ENCODE results near the gene PEAK3.
A peak's percentile ranks its signal among the peaks of the same experiment; 100 is the strongest.

Gene PEAK3

GRCh38 chr19:2303211-2303798 is 21.3 kb upstream of the PEAK3 start:
- H3K36me3 ChIP-seq (ENCODE audit: control insufficient read depth, insufficient read depth, low read length) = no peaks in the 10 kb centered on the region
- no peak overlapping the region for H3K27ac ChIP-seq (ENCODE audit: low read depth, low read length)
- H3K27me3 ChIP-seq (ENCODE audit: control insufficient read depth, insufficient read depth, low read length) = peaks cover 36% of the 10 kb centered on the region
- H3K9me3 ChIP-seq (ENCODE audit: control insufficient read depth, insufficient read depth, low read depth, low read length) = peaks cover 2% of the 10 kb centered on the region; the same call in 1 of the 2 replicates
- no peak overlapping the region for H3K9ac ChIP-seq (ENCODE audit: low read length)
- H3K4me3 ChIP-seq (ENCODE audit: low read depth, low read length) = no peak overlapping the region
- H3K4me1 ChIP-seq (ENCODE audit: control insufficient read depth, insufficient read depth, low read length) = peaks cover 12% of the 10 kb centered on the region

DNA sequence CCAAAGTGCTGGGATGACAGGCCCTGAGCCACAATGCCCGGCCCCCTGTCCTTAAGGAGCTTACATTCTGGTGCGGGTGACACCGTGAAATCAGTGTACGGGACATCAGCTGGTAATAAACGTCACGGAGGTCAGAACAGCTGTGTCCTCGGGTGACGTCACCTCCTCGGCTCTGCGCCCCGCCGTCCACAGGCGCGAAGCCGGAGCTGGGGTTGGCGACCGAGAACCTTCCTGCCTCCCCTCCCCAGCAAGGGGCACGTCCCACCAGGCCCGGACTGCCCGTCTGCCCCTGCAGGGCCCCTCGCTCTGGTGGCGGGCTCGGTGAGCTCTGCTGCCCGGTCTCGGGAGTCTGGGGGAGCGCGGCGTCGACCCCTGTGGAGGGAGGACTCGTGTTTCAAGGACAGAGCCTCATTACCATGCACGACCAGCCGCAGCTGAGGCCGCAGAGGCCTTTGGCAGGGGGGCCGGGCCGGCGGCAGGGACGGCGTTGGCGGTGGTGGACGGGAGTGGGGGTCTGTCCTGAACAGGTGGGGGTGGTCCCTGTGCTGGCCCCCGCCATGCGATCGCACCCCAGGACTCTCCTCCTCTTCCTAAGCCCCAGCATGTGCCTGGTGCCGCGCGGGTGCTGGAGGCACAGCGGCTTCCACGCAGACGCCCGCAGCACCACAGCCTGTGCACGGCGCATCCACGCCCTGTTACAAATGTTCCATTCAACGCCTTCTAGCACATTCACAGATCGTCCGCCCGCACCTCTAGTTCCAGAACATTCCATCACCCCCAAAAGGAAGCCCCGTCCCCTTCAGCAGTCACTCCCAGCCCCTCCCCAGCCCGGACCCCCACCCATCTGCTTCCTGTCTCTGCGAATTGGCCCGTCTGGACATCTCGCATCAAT is 20.6 kb upstream of the PEAK3 start:
- H3K4me3 ChIP-seq (ENCODE audit: low read depth, low read length) = peak overlapping the region; percentile 29; the same call in 1 of the 2 replicates
- H3K27me3 ChIP-seq (ENCODE audit: control insufficient read depth, insufficient read depth, low read length) = peaks cover 30% of the 10 kb centered on the region
- peaks cover 2% of the 10 kb centered on the region; the same call in 1 of the 2 replicates for H3K9me3 ChIP-seq (ENCODE audit: control insufficient read depth, insufficient read depth, low read depth, low read length)
- H3K4me1 ChIP-seq (ENCODE audit: control insufficient read depth, insufficient read depth, low read length) = peaks cover 11% of the 10 kb centered on the region
- H3K9ac ChIP-seq (ENCODE audit: low read length) = no peak overlapping the region
- H3K27ac ChIP-seq (ENCODE audit: low read depth, low read length) = peak overlapping the region; percentile 19; the same call in 1 of the 2 replicates
- H3K36me3 ChIP-seq (ENCODE audit: control insufficient read depth, insufficient read depth, low read length) = no peaks in the 10 kb centered on the region

DNA sequence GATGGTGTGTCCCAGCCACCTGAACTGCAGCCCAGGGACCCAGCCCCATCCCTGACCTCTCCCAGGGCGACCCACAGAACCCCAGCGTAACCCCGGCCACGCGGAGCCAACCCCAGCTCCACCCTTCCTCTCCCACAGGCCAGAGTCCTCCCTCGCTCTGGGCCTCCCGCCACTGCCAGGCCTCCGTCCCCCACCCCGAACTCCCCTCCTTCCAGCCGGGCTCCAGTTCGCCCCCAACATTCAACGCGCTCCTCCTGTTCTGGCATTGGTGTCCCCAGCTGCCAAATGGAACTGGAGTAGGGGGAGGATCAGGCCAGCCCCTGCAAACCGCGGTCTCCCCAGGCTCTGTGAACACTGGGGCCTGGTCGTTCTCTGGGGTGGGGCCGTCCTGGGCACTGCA is 18.6 kb upstream of the PEAK3 start:
- Histone ChIP-seq H3K36me3 (ENCODE audit: control insufficient read depth, insufficient read depth, low read length) (no peaks in the 10 kb centered on the region), H3K9me3 (ENCODE audit: control insufficient read depth, insufficient read depth, low read depth, low read length) (peaks cover 2% of the 10 kb centered on the region; the same call in 1 of the 2 replicates), H3K27me3 (ENCODE audit: control insufficient read depth, insufficient read depth, low read length) (peaks cover 21% of the 10 kb centered on the region), H3K4me1 (ENCODE audit: control insufficient read depth, insufficient read depth, low read length) (peaks cover 11% of the 10 kb centered on the region), H3K4me3 (ENCODE audit: low read depth, low read length) (no peak overlapping the region), H3K27ac (ENCODE audit: low read depth, low read length) (no peak overlapping the region), H3K9ac (ENCODE audit: low read length) (no peak overlapping the region)

GRCh38 chr19:2296141-2296540 is 14.2 kb upstream of the PEAK3 start:
- Histone ChIP-seq H3K27me3 (ENCODE audit: control insufficient read depth, insufficient read depth, low read length) (peaks cover 52% of the 10 kb centered on the region), H3K27ac (ENCODE audit: low read depth, low read length) (no peak overlapping the region), H3K4me3 (ENCODE audit: low read depth, low read length) (no peak overlapping the region), H3K4me1 (ENCODE audit: control insufficient read depth, insufficient read depth, low read length) (peaks cover under 1% of the 10 kb centered on the region; the same call in 1 of the 2 replicates), H3K9ac (ENCODE audit: low read length) (no peak overlapping the region), H3K36me3 (ENCODE audit: control insufficient read depth, insufficient read depth, low read length) (no peaks in the 10 kb centered on the region), H3K9me3 (ENCODE audit: control insufficient read depth, insufficient read depth, low read depth, low read length) (no peaks in the 10 kb centered on the region)

DNA sequence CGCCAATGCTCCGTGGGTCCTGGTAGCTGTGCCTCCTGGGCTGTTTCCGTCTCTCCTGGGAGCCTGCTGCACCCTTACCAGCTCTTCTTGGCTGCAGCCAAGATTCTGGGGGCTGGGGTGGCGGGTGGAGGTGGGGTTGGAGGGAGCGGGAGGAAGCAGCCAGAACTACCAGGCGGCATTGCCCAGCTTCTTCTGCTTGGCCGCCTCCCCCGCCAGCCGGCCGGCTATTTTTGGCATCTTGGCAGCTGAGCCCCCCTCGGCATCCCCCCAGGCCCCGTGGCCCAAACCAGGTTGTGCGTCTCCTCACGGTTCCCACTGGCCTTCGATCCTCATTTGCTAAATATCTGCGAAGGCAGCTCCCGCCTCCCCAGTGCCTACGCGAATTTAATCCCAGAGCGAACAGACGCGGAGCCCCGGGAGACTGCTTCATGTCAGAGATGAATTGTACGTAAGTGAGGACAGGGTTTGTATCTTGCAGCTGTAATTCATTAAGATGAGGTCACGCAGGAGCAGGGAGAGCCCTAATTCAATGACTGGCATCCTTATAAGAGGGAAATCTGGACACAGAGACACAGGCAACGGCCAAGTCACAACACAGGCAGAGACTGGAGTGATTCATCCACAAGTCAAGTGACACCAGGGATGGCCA is 12.8 kb upstream of the PEAK3 start:
- Histone ChIP-seq H3K4me1 (ENCODE audit: control insufficient read depth, insufficient read depth, low read length) (peaks cover 10% of the 10 kb centered on the region), H3K36me3 (ENCODE audit: control insufficient read depth, insufficient read depth, low read length) (no peaks in the 10 kb centered on the region), H3K9ac (ENCODE audit: low read length) (no peak overlapping the region), H3K27me3 (ENCODE audit: control insufficient read depth, insufficient read depth, low read length) (peaks cover 65% of the 10 kb centered on the region), H3K4me3 (ENCODE audit: low read depth, low read length) (no peak overlapping the region), H3K27ac (ENCODE audit: low read depth, low read length) (no peak overlapping the region), H3K9me3 (ENCODE audit: control insufficient read depth, insufficient read depth, low read depth, low read length) (no peaks in the 10 kb centered on the region)

DNA sequence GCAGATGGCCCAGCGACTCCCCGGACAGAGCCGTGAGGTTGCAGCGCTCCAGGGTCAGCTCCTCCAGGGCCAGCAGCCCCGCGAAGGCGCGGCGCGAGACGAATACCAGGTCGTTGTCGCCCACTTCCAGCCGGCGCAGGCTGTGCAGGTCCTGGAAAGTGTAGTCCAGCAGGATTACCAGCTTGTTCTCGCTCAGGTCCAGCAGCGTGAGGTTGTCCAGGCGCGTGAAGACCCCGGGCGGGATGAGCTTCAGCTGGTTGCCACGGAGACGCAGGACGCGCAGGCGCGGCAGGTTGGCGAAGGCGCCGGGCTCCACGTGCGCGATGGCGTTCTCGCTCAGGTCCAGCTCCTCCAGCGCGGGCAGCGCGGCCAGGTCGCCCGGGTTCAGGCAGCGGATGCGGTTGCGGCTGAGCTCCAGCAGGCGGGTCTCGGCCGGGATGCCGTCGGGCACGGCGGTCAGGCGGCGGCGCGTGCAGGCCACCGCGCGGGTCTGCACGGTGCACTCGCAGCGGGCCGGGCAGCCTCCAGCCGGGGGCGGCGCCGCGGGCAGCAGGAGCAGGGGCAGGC is 9.3 kb upstream of the PEAK3 start:
- Histone ChIP-seq H3K36me3 (ENCODE audit: control insufficient read depth, insufficient read depth, low read length) (no peaks in the 10 kb centered on the region), H3K4me1 (ENCODE audit: control insufficient read depth, insufficient read depth, low read length) (peaks cover 12% of the 10 kb centered on the region), H3K9ac (ENCODE audit: low read length) (no peak overlapping the region), H3K27ac (ENCODE audit: low read depth, low read length) (no peak overlapping the region), H3K27me3 (ENCODE audit: control insufficient read depth, insufficient read depth, low read length) (peaks cover 98% of the 10 kb centered on the region), H3K4me3 (ENCODE audit: low read depth, low read length) (peak overlapping the region; percentile 52), H3K9me3 (ENCODE audit: control insufficient read depth, insufficient read depth, low read depth, low read length) (no peaks in the 10 kb centered on the region)

DNA sequence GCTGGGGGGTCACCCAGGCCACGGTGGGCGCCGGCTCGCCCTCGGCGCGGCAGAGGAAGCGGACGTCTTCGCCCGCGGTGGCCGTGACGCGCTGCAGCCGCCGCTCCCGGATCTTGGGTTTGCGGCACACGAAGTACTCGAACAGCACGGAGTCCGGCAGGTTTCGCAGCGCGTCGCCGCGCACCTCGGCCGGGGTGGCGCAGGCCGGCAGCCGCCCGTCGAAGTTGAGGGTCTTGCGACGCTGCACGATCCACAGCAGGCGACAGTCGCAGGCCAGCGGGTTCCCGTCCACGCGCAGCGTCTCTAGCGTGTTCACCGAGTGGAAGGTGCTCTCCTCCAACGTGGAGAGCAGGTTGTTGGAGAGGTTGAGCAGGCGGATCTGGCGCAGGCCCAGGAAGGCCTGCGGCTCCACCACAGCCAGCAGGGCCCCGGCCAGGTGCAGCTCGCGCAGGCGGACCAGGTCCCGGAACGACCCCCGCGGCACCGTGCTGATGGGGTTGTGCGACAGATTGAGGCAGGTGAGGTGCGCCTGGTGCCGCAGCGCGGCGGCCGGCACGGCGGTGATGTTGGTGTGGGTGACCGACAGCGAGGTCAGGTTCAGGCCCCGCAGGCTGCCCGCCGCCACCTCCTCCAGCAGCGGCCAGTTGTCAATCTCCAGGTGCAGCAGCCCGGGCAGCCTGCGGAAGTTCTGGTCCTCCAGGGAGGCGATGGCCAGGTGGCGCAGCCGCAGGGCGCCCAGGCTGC is 8.6 kb upstream of the PEAK3 start:
- Histone ChIP-seq H3K4me3 (ENCODE audit: low read depth, low read length) (peak overlapping the region; percentile 52), H3K9me3 (ENCODE audit: control insufficient read depth, insufficient read depth, low read depth, low read length) (no peaks in the 10 kb centered on the region), H3K9ac (ENCODE audit: low read length) (no peak overlapping the region), H3K4me1 (ENCODE audit: control insufficient read depth, insufficient read depth, low read length) (peaks cover 12% of the 10 kb centered on the region), H3K36me3 (ENCODE audit: control insufficient read depth, insufficient read depth, low read length) (no peaks in the 10 kb centered on the region), H3K27me3 (ENCODE audit: control insufficient read depth, insufficient read depth, low read length) (peaks cover 98% of the 10 kb centered on the region), H3K27ac (ENCODE audit: low read depth, low read length) (no peak overlapping the region)

GRCh38 chr19:2289714-2290435 is 7.9 kb upstream of the PEAK3 start:
- Histone ChIP-seq H3K9ac (ENCODE audit: low read length) (no peak overlapping the region), H3K27me3 (ENCODE audit: control insufficient read depth, insufficient read depth, low read length) (peaks cover 93% of the 10 kb centered on the region), H3K27ac (ENCODE audit: low read depth, low read length) (no peak overlapping the region), H3K4me3 (ENCODE audit: low read depth, low read length) (peak overlapping the region; percentile 52), H3K9me3 (ENCODE audit: control insufficient read depth, insufficient read depth, low read depth, low read length) (no peaks in the 10 kb centered on the region), H3K36me3 (ENCODE audit: control insufficient read depth, insufficient read depth, low read length) (no peaks in the 10 kb centered on the region), H3K4me1 (ENCODE audit: control insufficient read depth, insufficient read depth, low read length) (peaks cover 12% of the 10 kb centered on the region)

DNA sequence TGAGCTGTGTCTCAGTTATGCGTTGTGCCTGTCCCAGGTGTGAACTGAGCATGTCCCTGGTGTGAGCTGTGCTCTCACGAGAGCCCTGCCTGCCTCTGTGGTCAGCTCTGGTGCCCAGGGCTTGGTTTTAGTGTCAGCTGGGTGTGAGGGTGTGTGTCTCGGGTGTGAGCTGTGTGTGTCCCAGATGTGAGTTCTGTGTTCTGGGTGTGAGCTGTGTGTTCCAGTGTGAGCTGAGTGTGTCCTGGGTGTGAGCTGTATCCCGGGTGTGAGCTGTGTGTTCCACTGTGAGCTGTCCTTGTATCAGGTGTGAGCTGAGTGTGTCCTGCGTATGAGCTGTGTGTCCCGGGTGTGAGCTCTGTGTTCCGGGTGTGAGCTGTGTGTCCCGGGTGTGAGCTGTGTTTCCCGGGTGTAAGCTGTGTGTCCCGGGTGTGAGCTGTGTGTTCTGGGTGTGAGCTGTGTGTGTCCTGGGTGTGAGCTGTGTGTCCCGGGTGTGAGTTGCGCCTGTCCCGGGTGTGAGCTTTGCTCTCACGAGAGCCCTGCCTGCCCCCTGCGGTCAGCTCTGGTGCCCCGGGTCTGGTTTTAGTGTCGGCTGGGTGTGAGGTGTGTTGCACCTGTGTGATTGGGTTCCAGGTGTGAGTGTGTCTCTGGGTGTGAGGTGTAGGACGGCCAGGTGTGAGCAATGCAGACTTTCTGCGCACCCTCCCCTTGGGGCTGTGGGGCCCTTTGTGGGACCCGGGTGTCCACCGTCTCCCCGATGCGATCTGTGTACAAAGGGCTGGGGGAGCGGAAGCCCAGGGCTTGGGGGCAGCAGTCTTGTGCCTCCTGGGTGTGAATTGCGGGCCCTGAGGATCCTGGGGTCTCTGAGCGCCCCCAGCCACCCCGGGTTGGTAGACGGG is 7.1 kb upstream of the PEAK3 start:
- Histone ChIP-seq H3K36me3 (ENCODE audit: control insufficient read depth, insufficient read depth, low read length) (no peaks in the 10 kb centered on the region), H3K27me3 (ENCODE audit: control insufficient read depth, insufficient read depth, low read length) (peaks cover 86% of the 10 kb centered on the region), H3K4me3 (ENCODE audit: low read depth, low read length) (no peak overlapping the region), H3K27ac (ENCODE audit: low read depth, low read length) (no peak overlapping the region), H3K4me1 (ENCODE audit: control insufficient read depth, insufficient read depth, low read length) (peaks cover 12% of the 10 kb centered on the region), H3K9me3 (ENCODE audit: control insufficient read depth, insufficient read depth, low read depth, low read length) (no peaks in the 10 kb centered on the region), H3K9ac (ENCODE audit: low read length) (no peak overlapping the region)
